HL-60 (cell line): Measurements from ENCODE around the gene ZNF585A.
"Not testable (repeated sequence)": the region's sequence is repeated elsewhere in the genome, so short reads cannot be mapped to it uniquely, and the experiment has no call there.

Experiments used
- DNase-seq, 2 experiments: peaks; one replicate each; pipeline ENCODE4 v3.0.0-alpha.2; 2010 to 2020; ENCODE audit warnings: low read depth in 1 of 2, low spot score in 1 of 2
- H3K27ac ChIP-seq: fragments of 250-450 bp; sonication (Bioruptor Pico); replicated peaks from 2 replicates; pipeline ENCODE4 v1.5.1; 2020; ENCODE audit warnings: mild to moderate bottlenecking, moderate library complexity
- H3K27me3 ChIP-seq: fragments of 250-450 bp; sonication (Bioruptor Pico); 2 replicates; pipeline ENCODE4 v1.5.1; 2021; ENCODE audit warnings: mild to moderate bottlenecking, moderate library complexity; ENCODE audit not compliant: insufficient read depth, poor library complexity, severe bottlenecking
- H3K4me3 ChIP-seq: replicated peaks from 2 replicates; pipeline ENCODE4 v1.5.1; 2011; ENCODE audit warnings: mild to moderate bottlenecking, control low read depth, low read length; ENCODE audit not compliant: insufficient read depth
- CTCF ChIP-seq: IDR thresholded peaks from one replicate; pipeline ENCODE4 v1.5.1; 2011; ENCODE audit warnings: low read length, control low read depth, inconsistent platforms; ENCODE audit not compliant: insufficient read depth
- GABPA ChIP-seq: IDR thresholded peaks from 2 replicates; pipeline ENCODE4 v1.6.1; 2012; ENCODE audit warnings: low read depth
- POLR2AphosphoS5 ChIP-seq: IDR thresholded peaks from 2 replicates; pipeline ENCODE4 v1.6.1; 2012; ENCODE audit warnings: low read depth
- REST ChIP-seq: IDR thresholded peaks from 2 replicates; pipeline ENCODE4 v1.6.1; 2012; ENCODE audit warnings: low read depth; ENCODE audit not compliant: insufficient replicate concordance
- SPI1 ChIP-seq: IDR thresholded peaks from 2 replicates; pipeline ENCODE4 v1.6.1; 2012; ENCODE audit warnings: low read depth, mild to moderate bottlenecking, borderline replicate concordance

ZNF585A gene

GRCh38 chr19:37217775-37218591, 45.5 kb upstream of the ZNF585A start, which contains the start of gene ZNF383:
Gene ZNF383, plus strand, starts transcription at chr19:37218214. Its CDS starts 12,240 bp downstream, at chr19:37230454.
- peak; percentile 90 to 95 for DNase-seq
- Histone ChIP-seq H3K27me3 (no peaks in the 10 kb centered on the region), H3K27ac (peak within 1 kb of the TSS; percentile 93), H3K4me3 (peak within 1 kb of the TSS; percentile 84)
- TF ChIP-seq GABPA (peak; percentile 45), POLR2AphosphoS5 (peak; percentile 76), REST (peak; percentile 55), CTCF (no peak), SPI1 (peak; percentile 79)

GRCh38 chr19:37217480-37217774, 44.9 kb upstream of the ZNF585A start:
- no peaks in the 10 kb centered on the region for H3K27me3 ChIP-seq
- DNase-seq: no peak
- peak overlapping the region; percentile 93 for H3K27ac ChIP-seq
- peak overlapping the region; percentile 84 for H3K4me3 ChIP-seq
- no peak for TF ChIP-seq GABPA
- no peak for TF ChIP-seq CTCF
- TF ChIP-seq POLR2AphosphoS5: no peak
- no peak for TF ChIP-seq REST
- no peak for TF ChIP-seq SPI1

- TF ChIP-seq POLR2AphosphoS5 (no peak), GABPA (no peak)
- no peak for DNase-seq
- no peaks in the 10 kb centered on the region for H3K27me3 ChIP-seq
- no peak overlapping the region for H3K27ac ChIP-seq
- no peak overlapping the region for H3K4me3 ChIP-seq
Measured at GRCh38 chr19:37197768-37198167, 25.3 kb upstream of the ZNF585A start.

- not testable (repeated sequence) for DNase-seq, H3K27me3 ChIP-seq, H3K27ac ChIP-seq, H3K4me3 ChIP-seq
Measured at GRCh38 chr19:37197115-37197514, 24.6 kb upstream of the ZNF585A start.

GRCh38 chr19:37195248-37195647, 22.8 kb upstream of the ZNF585A start:
- H3K27me3 ChIP-seq, H3K4me3 ChIP-seq, DNase-seq, H3K27ac ChIP-seq: not testable (repeated sequence)

- H3K4me3 ChIP-seq, DNase-seq, H3K27ac ChIP-seq, H3K27me3 ChIP-seq: not testable (repeated sequence)
Measured at GRCh38 chr19:37186071-37186470, 13.6 kb upstream of the ZNF585A start.
